LNCAP (cell line): Measurements from ENCODE around the gene OR1K1.

ENCODE experiments used
- TF ChIP-seq, protein P1 (sequence below): fragments of 450-650 bp; IDR thresholded peaks from 2 replicates; pipeline ENCODE4 v1.5.1; 2017; ENCODE audit warnings: mild to moderate bottlenecking

Gene OR1K1

DNA sequence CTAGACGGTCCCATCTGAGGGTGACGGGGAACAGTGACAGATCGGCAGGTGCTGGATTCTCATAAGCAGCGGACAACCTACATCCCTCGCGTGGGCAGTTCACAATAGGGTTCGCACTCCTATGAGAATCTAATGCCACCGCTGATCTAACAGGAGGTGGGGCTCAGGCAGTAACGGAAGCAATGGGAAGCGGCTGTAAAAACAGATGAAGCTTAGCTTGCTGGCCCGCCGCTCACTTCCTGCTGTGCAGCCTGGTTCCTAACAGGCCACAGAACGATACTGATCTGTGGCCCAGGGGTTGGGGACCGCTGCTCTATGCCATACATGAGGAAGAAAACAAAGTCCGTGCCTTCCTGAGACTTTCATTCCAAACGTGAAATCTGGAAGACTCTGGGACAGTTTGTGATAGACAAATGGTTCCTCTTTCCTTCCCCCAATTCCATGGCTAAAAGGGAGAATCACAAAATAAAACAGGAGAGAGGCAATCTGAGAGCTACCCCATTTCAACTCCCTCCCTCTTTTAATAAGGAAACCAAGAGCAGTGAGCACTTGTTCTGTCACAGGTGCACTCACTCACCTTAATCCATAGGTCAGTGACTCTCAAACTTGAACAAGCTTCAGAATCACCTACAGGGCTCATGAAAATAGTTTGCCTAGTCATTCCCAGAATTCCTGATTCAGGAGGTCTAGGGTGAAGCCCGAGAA lies 16.4 kb downstream of the OR1K1 start:
- TF ChIP-seq, protein P1, sequence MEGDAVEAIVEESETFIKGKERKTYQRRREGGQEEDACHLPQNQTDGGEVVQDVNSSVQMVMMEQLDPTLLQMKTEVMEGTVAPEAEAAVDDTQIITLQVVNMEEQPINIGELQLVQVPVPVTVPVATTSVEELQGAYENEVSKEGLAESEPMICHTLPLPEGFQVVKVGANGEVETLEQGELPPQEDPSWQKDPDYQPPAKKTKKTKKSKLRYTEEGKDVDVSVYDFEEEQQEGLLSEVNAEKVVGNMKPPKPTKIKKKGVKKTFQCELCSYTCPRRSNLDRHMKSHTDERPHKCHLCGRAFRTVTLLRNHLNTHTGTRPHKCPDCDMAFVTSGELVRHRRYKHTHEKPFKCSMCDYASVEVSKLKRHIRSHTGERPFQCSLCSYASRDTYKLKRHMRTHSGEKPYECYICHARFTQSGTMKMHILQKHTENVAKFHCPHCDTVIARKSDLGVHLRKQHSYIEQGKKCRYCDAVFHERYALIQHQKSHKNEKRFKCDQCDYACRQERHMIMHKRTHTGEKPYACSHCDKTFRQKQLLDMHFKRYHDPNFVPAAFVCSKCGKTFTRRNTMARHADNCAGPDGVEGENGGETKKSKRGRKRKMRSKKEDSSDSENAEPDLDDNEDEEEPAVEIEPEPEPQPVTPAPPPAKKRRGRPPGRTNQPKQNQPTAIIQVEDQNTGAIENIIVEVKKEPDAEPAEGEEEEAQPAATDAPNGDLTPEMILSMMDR, result no peak

DNA sequence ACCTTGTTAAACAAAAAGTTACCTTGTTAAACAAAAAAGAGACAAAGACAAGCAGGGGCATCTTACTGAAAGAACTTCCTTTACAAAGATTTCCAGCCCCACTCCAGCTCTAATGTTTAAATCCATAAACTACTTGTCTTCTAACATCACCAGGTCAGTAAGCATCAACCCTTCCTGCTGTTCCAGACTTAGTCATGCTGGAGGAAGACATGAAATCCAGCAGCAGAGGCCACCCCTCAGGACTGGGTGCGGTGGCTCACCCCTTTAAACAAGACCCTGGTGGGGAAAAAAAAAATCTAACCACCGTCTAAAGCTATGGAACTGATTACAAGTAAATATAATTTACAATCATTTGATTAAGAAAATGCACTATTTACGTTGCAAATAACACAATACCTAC lies 19.4 kb downstream of the OR1K1 start:
- TF ChIP-seq, protein P1, result no peak

DNA sequence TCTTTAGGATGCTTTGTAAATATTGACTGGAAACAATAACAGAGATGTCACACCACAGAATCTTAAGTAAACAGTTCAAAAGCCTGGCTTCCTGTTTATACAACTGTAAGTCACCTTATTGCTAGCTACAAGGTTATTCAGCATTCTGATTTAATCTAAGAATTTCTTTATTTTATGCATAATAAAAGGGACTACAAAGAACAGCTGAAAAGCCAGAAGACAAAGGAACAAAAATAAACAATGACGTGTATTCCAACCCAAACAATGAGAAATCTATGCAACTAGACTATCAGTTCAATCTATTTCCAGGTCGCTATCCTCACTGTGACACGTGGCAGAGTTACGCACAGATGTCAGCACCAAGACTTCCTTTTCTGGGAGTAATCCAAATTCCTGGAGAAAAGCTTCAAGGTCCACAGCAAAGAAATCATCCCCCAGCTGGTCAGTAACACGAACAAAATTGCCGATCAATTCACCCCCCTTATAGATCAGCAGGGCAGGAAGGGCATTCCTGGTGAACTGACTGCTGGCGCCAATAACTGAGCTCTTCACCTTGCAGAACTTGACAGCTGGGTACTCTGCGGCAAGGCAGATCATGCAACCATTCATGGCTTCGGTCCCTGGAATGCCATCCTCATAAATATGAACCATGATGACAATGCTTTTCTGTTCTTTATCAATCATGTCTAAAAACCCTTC lies 20.0 kb downstream of the OR1K1 start:
- TF ChIP-seq, protein P1, result no peak

DNA sequence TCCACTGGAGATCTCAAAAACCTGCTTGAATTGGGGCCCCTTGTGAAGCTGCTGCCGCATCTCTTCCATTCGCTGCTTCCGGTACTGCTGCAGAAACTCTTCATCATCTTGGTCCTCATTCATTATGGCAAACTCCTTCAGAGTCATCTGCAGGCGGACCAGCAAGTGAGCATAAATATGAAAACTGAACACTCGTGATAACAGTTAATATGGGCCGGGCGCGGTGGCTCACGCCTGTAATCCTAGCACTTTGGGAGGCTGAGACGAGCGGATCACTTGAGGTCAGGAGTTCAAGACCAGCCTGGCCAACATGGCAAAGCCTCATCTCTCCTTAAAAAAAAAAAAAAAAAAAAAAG lies 20.5 kb downstream of the OR1K1 start:
- TF ChIP-seq, protein P1, result no peak

DNA sequence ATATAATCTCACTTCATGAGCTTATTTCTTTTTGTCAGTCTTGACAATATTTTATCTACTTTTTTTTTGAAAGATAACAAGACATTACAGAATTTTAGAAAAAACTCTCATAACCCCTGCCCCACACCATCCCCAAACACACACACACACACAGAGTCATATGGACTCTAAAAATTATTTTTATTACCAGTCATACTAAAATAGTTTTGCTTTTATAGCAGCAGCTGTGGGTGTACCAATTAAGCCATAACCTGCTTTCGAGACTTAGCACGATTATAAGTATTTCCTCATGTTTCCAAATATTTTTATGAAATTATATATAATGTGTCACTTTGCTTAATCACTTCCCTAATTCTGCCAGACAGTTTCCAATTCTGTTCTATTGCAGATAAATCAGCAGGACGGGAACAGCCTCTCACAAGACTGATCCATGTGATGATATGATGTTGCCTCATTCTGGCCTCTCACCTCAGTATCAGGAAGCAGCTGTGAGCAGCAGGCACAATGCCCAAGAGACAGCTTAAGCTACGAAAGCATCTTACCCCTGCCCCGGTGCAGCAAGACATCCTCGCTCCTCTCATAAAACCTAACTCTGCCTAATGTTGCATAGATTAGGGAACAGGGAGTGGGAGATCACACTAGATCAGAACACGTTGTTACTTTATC lies 21.5 kb downstream of the OR1K1 start:
- TF ChIP-seq, protein P1, result no peak

DNA sequence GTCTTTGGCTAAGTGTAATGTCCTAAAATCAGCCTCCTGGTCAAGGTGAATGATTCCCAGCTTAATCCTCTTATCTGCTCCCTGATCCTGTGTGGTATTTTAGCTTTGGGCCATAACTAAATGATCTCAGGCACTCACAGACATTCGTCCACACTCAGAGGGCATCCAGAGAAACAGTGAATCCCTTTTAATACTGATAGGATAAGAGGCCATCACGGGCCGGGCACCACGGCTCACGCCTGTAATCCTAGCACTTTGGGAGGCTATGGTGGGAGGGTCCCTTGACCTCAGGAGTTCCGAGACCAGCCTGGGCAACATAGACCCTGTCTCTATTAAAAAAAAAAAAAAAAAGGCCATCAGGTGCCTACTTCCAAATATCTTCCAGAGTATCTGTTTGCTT lies 22.1 kb downstream of the OR1K1 start:
- TF ChIP-seq, protein P1, result no peak

DNA sequence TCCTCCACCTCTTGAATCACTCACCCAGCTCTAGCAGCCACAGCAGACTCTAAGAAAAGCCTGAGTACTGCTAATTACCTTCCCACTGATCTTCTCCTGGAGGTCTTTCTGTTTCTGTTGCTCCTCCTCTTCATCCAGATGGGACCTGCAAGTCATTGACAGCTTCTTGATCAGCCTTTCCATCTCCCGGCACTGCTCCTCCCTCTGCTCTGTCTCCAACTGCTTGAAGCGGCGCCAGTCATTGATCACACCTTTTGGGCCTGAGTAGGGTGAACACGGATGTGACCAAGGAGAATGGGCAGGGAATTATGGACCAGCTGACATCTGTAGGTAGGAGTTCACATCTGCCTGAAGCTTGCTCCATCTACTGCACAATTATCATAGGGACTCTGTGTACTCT lies 23.0 kb downstream of the OR1K1 start:
- TF ChIP-seq, protein P1, result no peak
